K562 (cell line): ENCODE measurements around the gene TMEM131. TPM values are rescaled to one million over a fixed set of nuclear protein-coding genes. Genes with fewer than 3 reads are reported as not detected.

Experiments
- BCOR ChIP-seq: fragments of 450-650 bp; IDR thresholded peaks from 2 replicates; pipeline ENCODE4 v1.6.1; 2016
- NFE2 ChIP-seq: IDR thresholded peaks from 2 replicates; pipeline ENCODE4 v1.6.1; 2014; ENCODE audit warnings: antibody characterized with exemption, low read depth
- SMARCA5 ChIP-seq: fragments of 450-650 bp; IDR thresholded peaks from 2 replicates; pipeline ENCODE4 v1.6.1; 2016
- TEAD1 ChIP-seq, 2 experiments: fragments of 450-650 bp in 1 of 2; sonication (generic) in 1 of 2; formaldehyde crosslinking; IDR thresholded peaks; 2 replicates each; pipeline versions ENCODE4 v1.4.0 to v1.8.0; 2020 to 2022; ENCODE audit warnings: mild to moderate bottlenecking in 2 of 2, missing genetic modification reagents in 1 of 2
- TEAD4 ChIP-seq, 2 experiments: sonication (generic) in 1 of 2; formaldehyde crosslinking in 1 of 2; IDR thresholded peaks; 2 replicates each; pipeline versions ENCODE4 v1.6.1 to v1.8.0; 2012 to 2022; ENCODE audit warnings: borderline replicate concordance in 1 of 2, inconsistent platforms in 1 of 2, low read length in 1 of 2, mild to moderate bottlenecking in 1 of 2, missing genetic modification reagents in 1 of 2
- TRIM28 ChIP-seq: fragments of 450-650 bp; IDR thresholded peaks from 2 replicates; pipeline ENCODE4 v1.6.1; 2017
- YBX1 ChIP-seq: fragments of 450-650 bp; IDR thresholded peaks from 2 replicates; pipeline ENCODE4 v1.7.1; 2016; ENCODE audit warnings: mild to moderate bottlenecking
- ZKSCAN1 ChIP-seq: fragments of 150-350 bp; IDR thresholded peaks from 2 replicates; pipeline ENCODE4 v1.6.1; 2016; ENCODE audit warnings: low read depth, low read length
- ZNF316 ChIP-seq: fragments of 450-650 bp; IDR thresholded peaks from 2 replicates; pipeline ENCODE4 v1.6.1; 2016
- ZNF766 ChIP-seq: fragments of 200-800 bp; sonication (Bioruptor generic); conservative IDR thresholded peaks from 2 replicates; pipeline ENCODE4 v1.6.1; 2016; ENCODE audit warnings: missing genetic modification characterization, missing compliant biosample characterization
- polyA plus RNA-seq, 8 experiments: library from polyadenylated mRNA; depleted of rRNA in 4 of 8; stranded (reverse) in 5 of 8; unstranded in 3 of 8; fragments of >200 nt; fragmentation: Nextera tagmentation in 2 of 8; fragmentation: Illumina TruSeq in 1 of 8; extraction: Ambion mirVana in 2 of 8; extraction: Trizol in 1 of 8; gene quantifications; 2 replicates each; pipeline versions ENCODE4 v1.2.1 to v1.2.3, GENCODE V29; 2011 to 2014; ENCODE audit warnings: inconsistent platforms in 1 of 8, missing spikeins in 1 of 8
- total RNA-seq, 7 experiments: library from RNA; depleted of rRNA in 6 of 7; stranded (reverse); fragments of >200 nt in 6 of 7; fragmentation: Illumina TruSeq in 2 of 7; extraction: Trizol in 2 of 7; gene quantifications; 2 replicates each; pipeline versions ENCODE4 v1.2.1 to v1.2.3, GENCODE V29; 2011 to 2021; ENCODE audit warnings: low replicate concordance in 1 of 7
- TF ChIP-seq, protein P1 (sequence below): fragments of 450-650 bp; IDR thresholded peaks from 2 replicates; pipeline ENCODE4 v1.6.1; 2017; ENCODE audit warnings: mild to moderate bottlenecking, moderate library complexity
- TF ChIP-seq, protein P2 (sequence below), 2 experiments: fragments of 200-800 bp in 1 of 2; sonication (Bioruptor generic) in 1 of 2; sonication (generic) in 1 of 2; formaldehyde crosslinking in 1 of 2; IDR thresholded peaks in 1 of 2; conservative IDR thresholded peaks in 1 of 2; 2 replicates each; pipeline versions ENCODE4 v1.5.0 to v1.6.1; 2016 to 2020; ENCODE audit warnings: missing compliant biosample characterization in 1 of 2, missing genetic modification characterization in 1 of 2, missing genetic modification reagents in 1 of 2
- TF ChIP-seq, protein P3 (sequence below): fragments of 450-650 bp; IDR thresholded peaks from 2 replicates; pipeline ENCODE4 v1.6.1; 2018; ENCODE audit not compliant: partially characterized antibody

Gene TMEM131
- total and polyA plus RNA-seq, 9 of the 15 experiments (the other 6 are each of a cell fraction or from before 2014, with no cell fraction given): 2.5 to 21.1 (median 12.4) TPM

DNA sequence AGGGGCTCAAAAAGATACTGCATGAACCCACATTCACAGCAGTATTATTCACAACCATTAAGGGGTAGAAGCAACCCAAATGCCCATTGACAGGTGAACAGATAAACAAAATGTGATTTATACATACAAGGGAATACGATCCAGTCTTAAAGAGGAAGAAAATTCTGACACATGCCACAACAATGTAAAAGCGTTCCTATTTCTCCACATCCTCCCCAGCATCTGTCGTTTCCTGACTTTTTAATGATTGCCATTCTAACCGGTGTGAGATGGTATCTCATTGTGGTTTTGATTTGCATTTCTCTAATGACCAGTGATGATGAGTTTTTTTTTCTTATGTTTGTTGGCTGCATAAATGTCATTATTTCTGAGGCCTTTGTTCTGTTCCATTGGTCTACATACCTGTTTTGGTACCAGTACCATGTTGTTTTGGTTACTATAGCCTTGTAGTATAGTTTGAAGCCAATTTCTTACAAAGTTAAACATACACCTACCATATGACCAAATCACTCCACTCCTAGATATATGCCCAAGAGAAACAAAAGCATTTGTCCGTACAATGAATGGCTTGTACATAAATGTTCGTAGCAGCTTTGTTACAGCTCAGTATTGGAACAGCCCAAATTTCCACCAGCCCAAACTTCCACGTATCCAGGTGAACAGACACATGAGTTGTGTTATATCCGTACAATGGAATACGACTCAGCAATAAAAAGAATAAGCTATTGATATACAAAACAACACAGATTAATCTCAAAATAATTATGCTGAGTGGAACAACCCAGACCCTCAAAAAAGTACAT is 85.1 kb downstream of the TMEM131 start (continued):
- 0 out of 2 replicates have a peak, but pooled peaks have one; percentile 42 for TF ChIP-seq SMARCA5
- peak; percentile 65; the same call in 1 of the 2 replicates for TF ChIP-seq TEAD4 (IDR thresholded peaks at IDR 0.05; ENCODE audit: low read length)
- TF ChIP-seq TEAD4 (CRISPR knock-in tag; IDR thresholded peaks at IDR 0.05; ENCODE audit: borderline replicate concordance): no peak
- no peak for TF ChIP-seq YBX1
- TF ChIP-seq, protein P1, sequence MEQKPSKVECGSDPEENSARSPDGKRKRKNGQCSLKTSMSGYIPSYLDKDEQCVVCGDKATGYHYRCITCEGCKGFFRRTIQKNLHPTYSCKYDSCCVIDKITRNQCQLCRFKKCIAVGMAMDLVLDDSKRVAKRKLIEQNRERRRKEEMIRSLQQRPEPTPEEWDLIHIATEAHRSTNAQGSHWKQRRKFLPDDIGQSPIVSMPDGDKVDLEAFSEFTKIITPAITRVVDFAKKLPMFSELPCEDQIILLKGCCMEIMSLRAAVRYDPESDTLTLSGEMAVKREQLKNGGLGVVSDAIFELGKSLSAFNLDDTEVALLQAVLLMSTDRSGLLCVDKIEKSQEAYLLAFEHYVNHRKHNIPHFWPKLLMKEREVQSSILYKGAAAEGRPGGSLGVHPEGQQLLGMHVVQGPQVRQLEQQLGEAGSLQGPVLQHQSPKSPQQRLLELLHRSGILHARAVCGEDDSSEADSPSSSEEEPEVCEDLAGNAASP: no peak
- peak; percentile 27; the same call in 1 of the 2 replicates for TF ChIP-seq BCOR
- TF ChIP-seq NFE2: 0 out of 2 replicates have a peak, but pooled peaks have one; percentile 4
- peak; percentile 73 for TF ChIP-seq ZNF316
- peak; percentile 76; the same call in 1 of the 2 replicates for TF ChIP-seq TRIM28
- 0 out of 2 replicates have a peak, but pooled peaks have one; percentile 30 for TF ChIP-seq ZNF766 (CRISPR knock-in tag)
- TF ChIP-seq TEAD1 (CRISPR knock-in tag; IDR thresholded peaks at IDR 0.05): 0 out of 4 replicates have a peak, but pooled peaks of 1 of the 2 experiments have one; percentile 21
- TF ChIP-seq, protein P2, sequence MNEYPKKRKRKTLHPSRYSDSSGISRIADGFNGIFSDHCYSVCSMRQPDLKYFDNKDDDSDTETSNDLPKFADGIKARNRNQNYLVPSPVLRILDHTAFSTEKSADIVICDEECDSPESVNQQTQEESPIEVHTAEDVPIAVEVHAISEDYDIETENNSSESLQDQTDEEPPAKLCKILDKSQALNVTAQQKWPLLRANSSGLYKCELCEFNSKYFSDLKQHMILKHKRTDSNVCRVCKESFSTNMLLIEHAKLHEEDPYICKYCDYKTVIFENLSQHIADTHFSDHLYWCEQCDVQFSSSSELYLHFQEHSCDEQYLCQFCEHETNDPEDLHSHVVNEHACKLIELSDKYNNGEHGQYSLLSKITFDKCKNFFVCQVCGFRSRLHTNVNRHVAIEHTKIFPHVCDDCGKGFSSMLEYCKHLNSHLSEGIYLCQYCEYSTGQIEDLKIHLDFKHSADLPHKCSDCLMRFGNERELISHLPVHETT (CRISPR knock-in tag; conservative IDR thresholded peaks at IDR 0.05 in 1 of 2, IDR thresholded peaks at IDR 0.05 in 1 of 2): no peak
- TF ChIP-seq, protein P3, sequence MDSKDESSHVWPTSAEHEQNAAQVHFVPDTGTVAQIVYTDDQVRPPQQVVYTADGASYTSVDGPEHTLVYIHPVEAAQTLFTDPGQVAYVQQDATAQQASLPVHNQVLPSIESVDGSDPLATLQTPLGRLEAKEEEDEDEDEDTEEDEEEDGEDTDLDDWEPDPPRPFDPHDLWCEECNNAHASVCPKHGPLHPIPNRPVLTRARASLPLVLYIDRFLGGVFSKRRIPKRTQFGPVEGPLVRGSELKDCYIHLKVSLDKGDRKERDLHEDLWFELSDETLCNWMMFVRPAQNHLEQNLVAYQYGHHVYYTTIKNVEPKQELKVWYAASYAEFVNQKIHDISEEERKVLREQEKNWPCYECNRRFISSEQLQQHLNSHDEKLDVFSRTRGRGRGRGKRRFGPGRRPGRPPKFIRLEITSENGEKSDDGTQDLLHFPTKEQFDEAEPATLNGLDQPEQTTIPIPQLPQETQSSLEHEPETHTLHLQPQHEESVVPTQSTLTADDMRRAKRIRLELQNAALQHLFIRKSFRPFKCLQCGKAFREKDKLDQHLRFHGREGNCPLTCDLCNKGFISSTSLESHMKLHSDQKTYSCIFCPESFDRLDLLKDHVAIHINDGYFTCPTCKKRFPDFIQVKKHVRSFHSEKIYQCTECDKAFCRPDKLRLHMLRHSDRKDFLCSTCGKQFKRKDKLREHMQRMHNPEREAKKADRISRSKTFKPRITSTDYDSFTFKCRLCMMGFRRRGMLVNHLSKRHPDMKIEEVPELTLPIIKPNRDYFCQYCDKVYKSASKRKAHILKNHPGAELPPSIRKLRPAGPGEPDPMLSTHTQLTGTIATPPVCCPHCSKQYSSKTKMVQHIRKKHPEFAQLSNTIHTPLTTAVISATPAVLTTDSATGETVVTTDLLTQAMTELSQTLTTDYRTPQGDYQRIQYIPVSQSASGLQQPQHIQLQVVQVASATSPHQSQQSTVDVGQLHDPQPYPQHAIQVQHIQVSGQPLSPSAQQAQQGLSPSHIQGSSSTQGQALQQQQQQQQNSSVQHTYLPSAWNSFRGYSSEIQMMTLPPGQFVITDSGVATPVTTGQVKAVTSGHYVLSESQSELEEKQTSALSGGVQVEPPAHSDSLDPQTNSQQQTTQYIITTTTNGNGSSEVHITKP: peak; percentile 76
- no peak for TF ChIP-seq ZKSCAN1
- TF ChIP-seq, all 486 proteins: peak for 20
